Stimulated activated CD8-positive, alpha-beta memory T cell treated with anti-CD3 and anti-CD28 coated beads, Interleukin-12 subunit alpha, Interleukin-12 subunit beta, amount 100 ng/mL, for 1 hour (primary cell): ENCODE data around the gene CALN1.

Experiments
- DNase-seq: peaks from one replicate; pipeline ENCODE4 v3.0.0-alpha.2; 2020; ENCODE audit warnings: low read depth

The CALN1 gene

GRCh38 chr7:71785216-71785615, 626.9 kb downstream of the CALN1 start:
- DNase-seq, result no peak

- DNase-seq, result no peak
Observed at GRCh38 chr7:71784781-71785180, 627.4 kb downstream of the CALN1 start.

GRCh38 chr7:71784180-71784579, 628.0 kb downstream of the CALN1 start:
- DNase-seq, result no peak

- no peak for DNase-seq
Observed at GRCh38 chr7:71783779-71784178, 628.4 kb downstream of the CALN1 start.

GRCh38 chr7:71782051-71782450, 630.1 kb downstream of the CALN1 start:
- no peak for DNase-seq

- DNase-seq, result no peak
Observed at GRCh38 chr7:71780282-71780681, 631.9 kb downstream of the CALN1 start.

DNA sequence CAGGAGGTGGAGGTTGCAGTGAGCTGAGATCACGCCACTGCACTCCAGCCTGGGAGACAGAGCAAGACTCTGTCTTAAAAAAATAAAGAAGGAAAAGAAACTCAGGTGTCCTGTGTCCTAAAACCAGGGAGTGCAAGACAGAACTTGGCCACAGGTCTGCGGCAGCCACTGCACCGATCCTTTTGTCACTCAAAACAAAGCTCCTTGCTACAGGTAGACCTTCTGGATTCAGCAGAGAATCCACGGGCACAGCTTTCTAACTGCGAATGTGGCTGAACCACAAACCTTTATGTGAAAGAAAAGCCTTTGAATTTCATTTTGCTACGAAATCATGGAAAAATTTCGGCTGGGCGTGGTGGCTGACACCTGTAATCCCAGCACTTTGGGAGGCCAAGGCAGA, 634.9 kb downstream of the CALN1 start:
- DNase-seq, result no peak

GRCh38 chr7:71776726-71777125, 635.4 kb downstream of the CALN1 start:
- no peak for DNase-seq

GRCh38 chr7:71775648-71776047, 636.5 kb downstream of the CALN1 start:
- no peak for DNase-seq

DNA sequence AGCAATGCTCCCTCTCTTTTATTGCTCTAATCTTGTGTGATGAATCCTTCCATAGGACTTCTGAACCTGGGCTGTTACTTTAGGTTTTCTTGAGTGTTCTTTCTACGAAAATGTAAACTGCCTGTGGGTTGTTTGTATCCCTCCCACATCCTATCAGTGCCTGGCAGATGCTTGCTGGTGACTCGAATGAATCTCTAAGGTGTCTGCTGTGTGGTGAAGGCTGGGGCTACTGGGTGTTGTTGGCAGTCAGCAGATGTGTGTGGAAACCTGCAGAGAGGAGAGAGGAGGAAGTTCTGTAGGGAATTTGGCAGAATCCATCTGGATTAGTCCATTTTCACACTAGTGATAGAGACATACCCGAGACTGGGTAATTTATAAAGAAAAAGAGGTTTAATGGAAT, 639.4 kb downstream of the CALN1 start:
- DNase-seq, result no peak

GRCh38 chr7:71770269-71770907, 641.8 kb downstream of the CALN1 start:
- DNase-seq, result no peak

DNA sequence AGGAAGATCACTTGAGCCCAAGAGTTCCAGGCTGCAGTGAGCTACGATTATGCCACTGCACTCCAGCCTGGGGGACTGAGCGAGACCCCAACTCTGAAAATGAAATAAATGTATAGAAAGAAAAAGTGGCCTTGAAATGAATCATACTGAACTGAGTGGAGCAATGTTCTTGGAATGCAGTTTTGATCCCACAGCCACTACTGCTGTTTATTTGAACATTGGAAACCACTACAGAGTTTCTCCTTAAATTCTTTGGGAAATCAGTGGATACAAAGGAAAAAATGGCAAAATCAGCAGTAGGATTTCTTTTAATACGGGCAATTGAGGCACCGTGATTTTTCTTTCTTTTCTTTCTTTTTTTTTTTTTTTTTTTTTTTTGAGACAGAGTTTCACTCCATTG, 642.8 kb downstream of the CALN1 start:
- no peak for DNase-seq

GRCh38 chr7:71768450-71768849, 643.7 kb downstream of the CALN1 start:
- DNase-seq, result no peak

DNA sequence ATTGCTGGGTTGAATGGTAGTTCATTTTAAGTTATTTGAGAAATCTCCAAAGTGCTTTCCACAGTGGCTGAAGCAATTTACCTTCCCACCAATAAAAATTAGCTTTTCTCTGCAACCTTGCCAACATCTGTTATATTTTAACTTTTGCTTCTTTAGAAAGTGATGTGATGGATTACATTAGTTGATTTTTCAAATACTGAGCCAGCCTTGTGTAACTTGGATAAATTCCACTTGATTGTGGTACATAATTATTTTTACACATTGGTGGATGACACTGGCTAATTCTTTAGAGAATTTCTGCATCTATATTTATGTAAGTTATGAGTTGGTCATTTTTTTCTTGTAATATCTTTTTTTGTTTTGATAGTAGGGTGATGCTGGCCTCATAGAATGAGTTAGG, 646.1 kb downstream of the CALN1 start:
- no peak for DNase-seq

DNA sequence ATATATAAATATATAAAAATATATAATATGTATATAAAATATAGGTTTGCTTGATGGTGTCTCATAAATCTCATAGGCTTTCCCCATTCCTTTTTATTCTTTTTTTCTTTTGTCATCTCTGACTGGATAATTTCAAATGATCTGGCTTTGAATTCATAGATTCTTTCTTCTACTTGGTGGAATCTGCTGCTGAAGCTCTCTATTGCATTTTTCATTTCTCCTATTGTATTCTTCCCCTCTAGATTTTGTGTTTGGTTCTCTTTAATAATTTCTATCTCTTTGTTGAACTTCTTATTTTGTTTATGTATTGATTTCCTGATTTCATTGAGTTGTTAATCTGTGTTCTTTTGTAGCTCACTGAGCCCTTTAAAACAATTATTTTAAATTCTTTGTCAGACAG, 650.8 kb downstream of the CALN1 start:
- no peak for DNase-seq

GRCh38 chr7:71754828-71755227, 657.3 kb downstream of the CALN1 start:
- DNase-seq, result no peak

DNA sequence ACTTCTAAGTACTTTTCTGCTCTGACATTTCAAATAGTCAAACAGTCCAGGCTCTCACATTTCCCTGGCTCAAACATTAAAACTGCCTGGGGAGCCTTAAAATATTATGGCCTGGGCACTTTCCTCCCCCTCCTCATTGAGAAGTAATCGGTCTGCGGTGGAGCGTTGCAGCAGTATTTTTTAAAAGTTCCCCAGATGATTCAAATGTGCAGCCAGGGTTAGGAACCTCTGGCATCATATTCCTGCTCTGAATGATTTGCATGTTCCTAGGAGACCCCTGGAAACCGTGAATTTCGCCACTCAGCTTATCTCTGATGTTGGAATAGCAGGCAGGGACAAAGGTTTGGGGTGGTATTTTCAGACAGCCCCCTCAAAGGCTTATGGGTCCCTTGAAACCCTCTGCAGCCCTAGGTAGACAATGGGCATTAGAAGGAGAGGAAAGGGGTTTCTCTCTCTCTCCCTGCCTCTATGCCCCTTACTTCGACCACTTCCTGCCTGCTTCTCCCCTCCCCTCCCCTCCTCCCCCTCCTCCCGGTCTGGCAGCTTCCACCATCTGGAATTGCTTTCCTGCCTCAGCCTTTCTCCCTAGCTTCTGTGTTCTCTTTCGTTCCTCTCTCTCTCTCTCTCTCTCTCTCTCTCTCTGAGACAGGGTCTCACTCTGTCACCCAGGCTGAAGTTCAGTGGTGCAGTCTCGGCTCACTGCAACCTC, 658.0 kb downstream of the CALN1 start:
- DNase-seq, result no peak

GRCh38 chr7:71753236-71753635, 658.9 kb downstream of the CALN1 start:
- no peak for DNase-seq

- no peak for DNase-seq
Observed at GRCh38 chr7:71752171-71752935, 659.8 kb downstream of the CALN1 start.

- no peak for DNase-seq
Observed at GRCh38 chr7:71750290-71750689, 661.8 kb downstream of the CALN1 start.

- no peak for DNase-seq
Observed at GRCh38 chr7:71746006-71746405, 666.1 kb downstream of the CALN1 start.

DNA sequence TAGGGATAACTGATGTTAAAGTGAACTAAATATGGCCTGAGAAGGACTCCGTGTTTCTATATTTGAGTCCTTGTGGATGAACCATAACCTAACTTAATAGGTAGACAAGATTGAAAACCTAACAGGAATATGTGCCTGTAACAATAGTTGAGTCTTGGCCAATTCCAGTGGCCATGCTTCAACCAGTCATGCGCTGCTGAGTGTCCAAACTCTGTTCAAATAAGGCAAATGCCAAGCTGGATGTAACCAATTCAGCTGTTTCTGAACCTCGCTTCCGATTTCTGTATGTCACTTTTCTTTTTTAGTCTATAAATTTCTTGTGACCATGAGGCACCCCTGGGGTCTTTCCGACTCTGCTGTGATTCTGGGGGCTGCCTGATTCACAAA, 672.0 kb downstream of the CALN1 start:
- DNase-seq, result no peak

DNA sequence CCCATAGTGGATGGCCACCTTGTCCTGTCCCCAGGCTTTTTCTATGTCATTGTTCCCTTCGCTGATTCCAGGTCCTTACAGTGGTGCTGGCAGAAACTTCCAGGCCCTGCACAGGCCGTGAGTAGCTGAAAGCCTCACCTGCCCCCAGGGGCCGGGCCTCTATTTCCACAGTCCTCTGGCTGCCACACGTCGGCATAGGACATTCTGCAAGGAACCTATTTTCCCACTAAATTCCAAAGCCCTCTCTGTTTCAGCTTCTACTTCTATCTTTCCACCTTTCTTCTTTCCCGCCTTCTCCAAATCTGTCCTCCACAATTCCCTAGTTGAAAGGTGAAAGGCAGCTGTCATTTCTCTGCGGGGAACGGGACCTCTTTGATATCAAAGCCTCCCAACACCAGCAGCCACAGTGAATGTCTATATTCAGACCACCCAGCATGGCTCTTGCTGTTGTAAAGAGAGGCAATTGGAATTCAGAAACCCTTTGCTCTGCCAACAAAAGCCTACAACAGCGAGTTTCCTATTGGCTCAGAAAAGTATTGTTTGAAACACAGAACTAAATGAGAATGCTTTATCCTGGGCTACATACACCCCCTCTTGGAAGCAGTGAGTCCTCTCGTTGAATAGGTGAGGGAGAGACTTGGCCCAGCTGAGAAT, 672.5 kb downstream of the CALN1 start:
- no peak for DNase-seq
